Cardiac fibroblast (primary cell): ENCODE measurements around the gene TNS2.
"Not testable (repeated sequence)": the region's sequence is repeated elsewhere in the genome, so short reads cannot be mapped to it uniquely, and the experiment has no call there.

ENCODE experiments used
- DNase-seq, 2 donors: peaks; one replicate each; pipeline versions ENCODE4 v3.0.0 to v3.0.0-alpha.2; 2010; ENCODE audit warnings: low read depth in 2 of 2
- H3K4me3 ChIP-seq, 2 donors: replicated peaks in 1 of 2; 1 replicate in 1 of 2; 2 replicates in 1 of 2; pipeline ENCODE4 v1.5.1; 2011; ENCODE audit warnings: low read depth in 2 of 2, low read length in 2 of 2, mild to moderate bottlenecking in 2 of 2, moderate library complexity in 1 of 2
- TF ChIP-seq, protein P1 (sequence below): IDR thresholded peaks from one replicate; pipeline ENCODE4 v1.5.1; 2011; ENCODE audit warnings: low read depth, mild to moderate bottlenecking, low read length, inconsistent platforms

Gene TNS2

DNA sequence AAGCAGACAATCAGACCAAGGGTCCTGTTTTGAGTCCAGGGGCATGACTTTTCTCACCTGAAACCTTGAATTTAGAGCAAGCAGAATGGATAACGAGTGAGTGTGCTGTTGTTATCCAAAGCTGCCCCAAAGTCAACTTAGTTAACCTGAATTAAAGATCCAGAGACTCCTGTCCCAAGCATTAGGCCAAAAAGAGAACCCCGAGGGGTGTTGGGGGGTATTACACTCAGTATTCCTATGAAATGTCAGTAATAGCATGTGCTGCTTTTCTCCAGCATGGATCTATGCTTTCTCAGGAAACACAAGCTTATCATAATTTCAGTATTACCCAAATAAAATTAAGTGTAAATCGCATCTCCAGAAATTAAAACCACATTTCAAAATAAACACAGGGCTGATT lies 24.6 kb upstream of the TNS2 start:
- no peak overlapping the region for H3K4me3 ChIP-seq
- TF ChIP-seq, protein P1, sequence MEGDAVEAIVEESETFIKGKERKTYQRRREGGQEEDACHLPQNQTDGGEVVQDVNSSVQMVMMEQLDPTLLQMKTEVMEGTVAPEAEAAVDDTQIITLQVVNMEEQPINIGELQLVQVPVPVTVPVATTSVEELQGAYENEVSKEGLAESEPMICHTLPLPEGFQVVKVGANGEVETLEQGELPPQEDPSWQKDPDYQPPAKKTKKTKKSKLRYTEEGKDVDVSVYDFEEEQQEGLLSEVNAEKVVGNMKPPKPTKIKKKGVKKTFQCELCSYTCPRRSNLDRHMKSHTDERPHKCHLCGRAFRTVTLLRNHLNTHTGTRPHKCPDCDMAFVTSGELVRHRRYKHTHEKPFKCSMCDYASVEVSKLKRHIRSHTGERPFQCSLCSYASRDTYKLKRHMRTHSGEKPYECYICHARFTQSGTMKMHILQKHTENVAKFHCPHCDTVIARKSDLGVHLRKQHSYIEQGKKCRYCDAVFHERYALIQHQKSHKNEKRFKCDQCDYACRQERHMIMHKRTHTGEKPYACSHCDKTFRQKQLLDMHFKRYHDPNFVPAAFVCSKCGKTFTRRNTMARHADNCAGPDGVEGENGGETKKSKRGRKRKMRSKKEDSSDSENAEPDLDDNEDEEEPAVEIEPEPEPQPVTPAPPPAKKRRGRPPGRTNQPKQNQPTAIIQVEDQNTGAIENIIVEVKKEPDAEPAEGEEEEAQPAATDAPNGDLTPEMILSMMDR, result no peak
- DNase-seq, result no peak

DNA sequence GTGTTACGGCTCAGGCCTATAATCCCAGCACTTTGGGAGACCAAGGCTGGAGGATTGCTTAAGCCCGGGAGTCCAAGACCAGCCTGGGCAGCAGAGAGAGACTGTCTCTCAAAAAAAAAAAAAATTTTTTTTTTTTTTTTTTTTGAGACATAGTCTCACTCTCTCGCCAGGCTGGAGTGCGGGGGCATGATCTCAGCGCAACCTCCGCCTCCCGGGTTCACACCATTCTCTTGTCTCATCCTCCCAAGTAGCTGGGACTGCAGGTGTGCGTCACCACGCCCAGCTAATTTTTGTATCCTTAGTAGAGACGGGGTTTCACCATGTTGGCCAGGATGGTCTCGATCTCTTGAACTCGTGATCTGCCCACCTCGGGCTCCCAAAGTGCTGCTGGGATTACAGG lies 22.9 kb upstream of the TNS2 start:
- H3K4me3 ChIP-seq, DNase-seq: not testable (repeated sequence)

DNA sequence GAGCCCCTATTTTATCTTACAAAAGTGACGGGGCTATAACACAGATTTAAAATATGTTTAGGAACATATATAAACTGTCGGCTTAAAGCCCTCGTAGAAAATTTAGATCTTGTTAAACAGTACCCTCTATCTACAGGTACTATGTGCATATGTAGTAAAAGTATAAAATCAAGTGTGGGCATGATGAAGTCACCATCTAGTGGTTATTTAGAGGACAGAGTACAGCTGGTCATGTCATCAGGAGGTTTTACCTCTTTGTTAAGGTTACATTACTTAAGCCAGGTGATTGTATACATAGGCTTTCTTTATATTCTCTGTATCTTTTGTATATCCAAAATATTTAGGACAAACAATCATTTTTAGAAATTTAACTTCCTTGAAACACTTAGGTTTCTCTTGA lies 18.2 kb upstream of the TNS2 start:
- TF ChIP-seq, protein P1, result no peak
- H3K4me3 ChIP-seq, result no peak overlapping the region
- DNase-seq, result no peak

DNA sequence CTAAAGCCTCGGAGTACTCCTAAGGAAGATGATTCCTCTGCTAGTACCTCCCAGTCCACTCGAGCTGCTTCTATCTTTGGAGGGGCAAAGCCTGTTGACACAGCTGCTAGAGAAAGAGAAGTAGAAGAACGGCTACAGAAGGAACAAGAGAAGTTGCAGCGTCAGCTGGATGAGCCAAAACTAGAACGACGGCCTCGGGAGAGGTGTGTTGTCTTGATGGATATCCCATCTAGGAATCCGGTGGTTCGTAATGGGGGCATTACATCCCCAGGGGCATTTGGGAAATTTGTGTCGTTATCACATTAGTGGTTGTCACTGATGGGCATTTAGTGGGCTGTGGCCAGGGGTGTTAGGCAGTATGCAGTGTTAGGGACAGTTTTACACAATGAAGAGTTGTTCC lies 16.0 kb upstream of the TNS2 start:
- not testable (repeated sequence) for DNase-seq, H3K4me3 ChIP-seq

DNA sequence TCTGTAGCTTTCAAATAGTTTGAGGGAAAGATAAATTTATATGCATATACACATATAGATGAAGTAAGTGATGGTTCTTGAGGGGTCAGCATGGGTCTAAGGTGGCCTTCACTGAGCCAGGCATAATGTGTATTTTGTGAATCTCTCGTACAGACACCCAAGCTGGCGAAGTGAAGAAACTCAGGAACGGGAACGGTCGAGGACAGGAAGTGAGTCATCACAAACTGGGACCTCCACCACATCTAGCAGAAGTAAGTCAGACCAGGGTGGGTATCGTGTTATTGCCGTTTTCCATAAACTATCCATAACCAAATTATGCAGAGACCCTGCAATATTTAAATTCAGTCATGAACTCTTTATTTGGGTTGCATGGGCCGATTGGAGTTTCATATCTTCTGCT lies 15.4 kb upstream of the TNS2 start:
- DNase-seq, result no peak
- TF ChIP-seq, protein P1, result no peak
- no peak overlapping the region for H3K4me3 ChIP-seq

DNA sequence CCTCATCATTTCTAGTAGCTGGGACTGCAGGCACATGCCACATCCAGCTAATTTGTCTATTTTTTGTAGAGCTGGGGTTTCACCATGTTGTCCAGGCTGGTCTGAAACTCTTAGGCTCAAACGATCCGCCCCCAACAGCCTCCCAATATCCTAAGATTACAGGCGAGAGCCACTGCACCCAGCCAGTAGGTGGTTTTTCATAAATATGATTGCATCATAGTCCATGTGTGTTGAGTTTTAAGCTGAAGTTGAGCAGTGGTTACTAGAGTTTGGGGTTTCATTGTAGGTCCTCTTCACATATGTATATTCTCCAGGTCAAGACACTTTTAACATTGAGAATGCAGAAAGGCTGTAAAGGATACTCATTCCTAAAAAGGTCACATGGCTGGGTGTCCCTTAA lies 13.1 kb upstream of the TNS2 start:
- no peak overlapping the region for H3K4me3 ChIP-seq
- TF ChIP-seq, protein P1, result no peak
- DNase-seq, result no peak

DNA sequence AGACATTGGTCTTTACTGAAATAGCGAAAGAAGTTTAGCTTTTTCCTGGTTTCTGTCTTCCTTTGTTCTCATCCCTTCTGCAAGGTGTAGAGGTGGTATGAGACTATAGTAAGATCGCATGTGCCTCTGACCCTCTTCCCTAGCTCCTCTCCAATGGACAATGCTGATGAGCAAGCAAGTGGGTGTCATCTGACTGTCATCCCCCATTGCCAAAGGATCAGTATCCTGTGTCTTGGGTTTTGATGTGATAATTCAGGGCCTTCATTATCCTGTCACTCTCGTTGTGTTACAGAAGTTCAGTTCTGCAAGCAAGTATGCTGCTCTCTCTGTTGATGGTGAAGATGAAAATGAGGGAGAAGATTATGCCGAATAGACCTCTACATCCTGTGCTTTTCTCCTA lies 10.0 kb upstream of the TNS2 start:
- TF ChIP-seq, protein P1, result no peak
- DNase-seq, result no peak
- no peak overlapping the region for H3K4me3 ChIP-seq

DNA sequence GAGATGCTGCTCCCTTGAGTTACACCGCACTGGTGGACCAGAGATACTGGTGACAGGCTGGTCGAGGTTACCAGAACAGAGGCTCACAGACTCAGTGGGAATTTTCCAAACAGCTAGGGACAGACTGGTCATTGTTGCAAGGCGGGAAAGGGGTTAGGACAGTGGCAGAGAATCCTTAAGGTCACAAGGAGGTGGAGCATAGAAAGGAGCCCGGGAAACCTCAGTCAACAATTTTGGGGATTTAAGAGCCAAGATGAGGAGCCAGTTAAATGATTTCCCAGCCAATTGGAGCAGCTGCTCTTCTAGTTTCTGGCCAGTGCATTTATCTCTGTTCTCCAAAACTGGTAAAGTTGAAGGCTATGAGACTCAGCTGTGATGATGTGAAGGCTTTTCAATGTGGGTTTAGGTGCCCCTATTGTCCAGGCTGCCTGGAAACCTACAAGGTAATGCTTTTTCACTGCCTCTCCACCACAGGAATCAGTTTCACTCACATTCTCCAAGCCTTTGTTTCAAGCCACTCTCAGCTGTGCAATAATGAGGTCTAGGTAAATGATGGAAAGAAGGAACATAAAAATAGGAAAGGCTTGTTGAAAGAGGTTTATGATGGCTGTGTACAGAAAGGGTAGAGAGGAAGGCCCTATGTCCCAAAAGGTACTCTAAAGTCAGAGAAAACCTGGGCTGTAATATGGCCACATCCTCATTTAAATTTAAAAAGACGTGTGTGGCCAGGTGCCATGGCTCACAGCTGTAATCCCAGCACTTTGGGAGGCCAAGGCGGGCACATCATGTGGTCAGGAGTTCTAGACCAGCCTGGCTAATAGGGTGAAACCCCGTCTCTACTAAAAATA lies 7.0 kb upstream of the TNS2 start:
- TF ChIP-seq, protein P1, result no peak
- H3K4me3 ChIP-seq, result no peak overlapping the region
- DNase-seq, result no peak
